Transverse colon (tissue), 4 donors: Measurements from ENCODE around the gene JSRP1.

Experiments used
- EP300 ChIP-seq: sonication (generic); formaldehyde crosslinking; IDR thresholded peaks from one replicate; pipeline ENCODE4 v1.6.1; 2017; ENCODE audit warnings: antibody characterized with exemption, low read depth
- POLR2A ChIP-seq: fragments of 450-650 bp; IDR thresholded peaks from one replicate; pipeline ENCODE4 v1.6.1; 2016; ENCODE audit warnings: antibody characterized with exemption, mild to moderate bottlenecking, moderate library complexity
- POLR2AphosphoS5 ChIP-seq, 3 donors: sonication (generic); formaldehyde crosslinking; IDR thresholded peaks; one replicate each; pipeline ENCODE4 v1.6.1; 2016; ENCODE audit warnings: antibody characterized with exemption in 3 of 3
- TF ChIP-seq, protein P1 (sequence below), 5 experiments: fragments of 200-600 bp in 3 of 5; fragments of 450-650 bp in 2 of 5; sonication (generic) in 3 of 5; IDR thresholded peaks; 1 replicate in 2 of 5; 2 replicates in 3 of 5; pipeline ENCODE4 v1.5.1; 2016 to 2017; ENCODE audit warnings: antibody characterized with exemption in 5 of 5, inconsistent platforms in 3 of 5, mild to moderate bottlenecking in 2 of 5, moderate library complexity in 1 of 5

DNA sequence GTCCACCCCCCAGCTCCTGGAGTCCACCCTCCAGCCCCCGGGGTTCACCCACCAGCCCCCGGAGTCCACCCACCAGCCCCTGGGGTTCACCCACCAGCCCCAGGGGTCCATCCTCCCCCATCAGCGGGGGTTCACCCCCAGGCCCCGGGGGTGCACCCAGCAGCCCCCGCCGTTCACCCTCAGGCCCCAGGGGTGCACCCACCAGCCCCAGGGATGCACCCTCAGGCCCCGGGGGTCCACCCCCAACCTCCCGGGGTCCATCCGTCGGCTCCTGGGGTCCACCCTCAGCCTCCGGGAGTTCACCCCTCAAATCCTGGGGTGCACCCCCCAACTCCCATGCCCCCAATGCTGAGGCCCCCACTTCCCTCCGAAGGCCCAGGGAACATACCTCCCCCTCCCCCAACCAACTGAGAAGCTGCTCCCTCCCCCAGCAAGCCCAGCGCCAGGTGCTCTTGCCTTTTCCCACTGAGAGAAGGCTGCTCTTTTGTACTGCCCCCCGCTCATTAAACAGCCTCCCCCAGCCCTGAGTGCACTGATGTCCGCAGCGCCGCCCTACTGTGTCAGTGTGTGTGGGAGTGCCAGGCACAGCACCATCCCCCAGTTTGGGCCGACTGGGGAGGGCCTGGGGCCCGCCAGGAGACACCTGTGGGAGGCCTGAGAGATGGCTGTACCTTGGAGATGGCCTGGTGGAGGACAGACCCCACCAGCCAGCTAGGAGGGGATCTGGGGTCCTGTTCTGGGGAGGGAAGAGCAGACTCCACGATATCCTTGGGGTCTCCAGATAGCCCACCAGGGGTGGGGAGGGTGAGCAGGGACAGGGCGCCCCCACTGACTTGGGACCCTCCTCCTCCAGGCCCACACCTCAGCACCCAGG lies 7.8 kb downstream of the JSRP1 start:
- TF ChIP-seq, protein P1, sequence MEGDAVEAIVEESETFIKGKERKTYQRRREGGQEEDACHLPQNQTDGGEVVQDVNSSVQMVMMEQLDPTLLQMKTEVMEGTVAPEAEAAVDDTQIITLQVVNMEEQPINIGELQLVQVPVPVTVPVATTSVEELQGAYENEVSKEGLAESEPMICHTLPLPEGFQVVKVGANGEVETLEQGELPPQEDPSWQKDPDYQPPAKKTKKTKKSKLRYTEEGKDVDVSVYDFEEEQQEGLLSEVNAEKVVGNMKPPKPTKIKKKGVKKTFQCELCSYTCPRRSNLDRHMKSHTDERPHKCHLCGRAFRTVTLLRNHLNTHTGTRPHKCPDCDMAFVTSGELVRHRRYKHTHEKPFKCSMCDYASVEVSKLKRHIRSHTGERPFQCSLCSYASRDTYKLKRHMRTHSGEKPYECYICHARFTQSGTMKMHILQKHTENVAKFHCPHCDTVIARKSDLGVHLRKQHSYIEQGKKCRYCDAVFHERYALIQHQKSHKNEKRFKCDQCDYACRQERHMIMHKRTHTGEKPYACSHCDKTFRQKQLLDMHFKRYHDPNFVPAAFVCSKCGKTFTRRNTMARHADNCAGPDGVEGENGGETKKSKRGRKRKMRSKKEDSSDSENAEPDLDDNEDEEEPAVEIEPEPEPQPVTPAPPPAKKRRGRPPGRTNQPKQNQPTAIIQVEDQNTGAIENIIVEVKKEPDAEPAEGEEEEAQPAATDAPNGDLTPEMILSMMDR (IDR thresholded peaks at IDR 0.05), result no peak
- TF ChIP-seq POLR2AphosphoS5 (IDR thresholded peaks at IDR 0.05) (no peak), POLR2A (no peak), EP300 (no peak)
